ENCODE results near the gene OSGIN1.

- no peak for TF ChIP-seq EZH2 (IDR thresholded peaks at IDR 0.05; ENCODE audit: low read length, unreplicated experiment)
- no peak for TF ChIP-seq CTCF (conservative IDR thresholded peaks at IDR 0.05; ENCODE audit: low read depth, low read length)
- no peak for TF ChIP-seq EZH2phosphoT487 (IDR thresholded peaks at IDR 0.05; ENCODE audit: borderline replicate concordance, low read length)
These were observed 20.7 kb upstream of the OSGIN1 start for GRCh38 chr16:83932304-83932703.
